ENCODE measurements around the gene DLX4. TPM values are rescaled to one million over a fixed set of nuclear protein-coding genes. Genes with fewer than 3 reads are reported as not detected.

Gene DLX4
- total RNA-seq, 1 experiment from 2014 or later = 1.3 TPM

DNA sequence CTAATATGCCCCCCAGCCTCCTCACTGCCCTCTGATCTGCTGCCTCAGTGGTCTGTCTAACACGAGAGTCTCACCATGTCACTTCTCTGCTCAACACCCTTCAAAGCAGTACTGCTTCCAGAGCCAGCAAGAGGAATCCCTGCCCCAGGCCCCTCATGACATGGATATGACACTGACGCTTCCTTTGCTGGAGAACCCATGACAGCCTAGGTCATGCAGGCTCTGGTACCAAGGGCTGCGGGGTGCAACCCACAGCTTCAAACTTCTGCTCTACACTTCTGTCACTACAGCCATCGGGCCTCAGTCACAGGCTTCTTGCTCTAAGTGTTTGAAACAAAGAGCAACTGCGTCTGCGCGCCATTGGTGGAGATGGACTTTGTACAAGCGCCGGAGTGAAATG lies 32.6 kb upstream of the DLX4 start:
- TF ChIP-seq RELA (CRISPR knock-in tag; IDR thresholded peaks at IDR 0.05; ENCODE audit: borderline replicate concordance) (no peak), TEAD4 (CRISPR knock-in tag; IDR thresholded peaks at IDR 0.05) (no peak), JAZF1 (CRISPR knock-in tag; IDR thresholded peaks at IDR 0.05) (no peak), ZNF423 (CRISPR knock-in tag; IDR thresholded peaks at IDR 0.05) (no peak), GTF2I (CRISPR knock-in tag; conservative IDR thresholded peaks at IDR 0.05) (no peak)
- no peaks in the 10 kb centered on the region for H3K9me3 Mint-ChIP-seq
- H3K27me3 Mint-ChIP-seq (ENCODE audit: low read depth) = peaks cover 23% of the 10 kb centered on the region
- ATAC-seq (no peak), DNase-seq (ENCODE audit: low spot score) (no peak)
- ChIA-PET POLR2A (no interaction called here), CTCF (interaction anchor here (1.0 kb wide), 1 partner anchor 37 kb away, joined by 3 read pairs; no protein-coding TSS in a partner anchor)
- no peaks in the 10 kb centered on the region for H3K36me3 Mint-ChIP-seq
- H3K27ac Mint-ChIP-seq = no peak overlapping the region
- H3K4me1 Mint-ChIP-seq = peaks cover 12% of the 10 kb centered on the region
- H3K4me3 Mint-ChIP-seq = no peak overlapping the region

- ChIA-PET POLR2A (no interaction called here), CTCF (interaction anchor here (0.9 to 5.4 kb wide), 7 partner anchors 13 to 140 kb away, joined by 3 to 53 read pairs (median 3); no protein-coding TSS in a partner anchor)
- ATAC-seq = no peak
- Mint-ChIP-seq H3K36me3 (no peaks in the 10 kb centered on the region), H3K27ac (no peak overlapping the region), H3K4me3 (no peak overlapping the region), H3K9me3 (no peaks in the 10 kb centered on the region), H3K27me3 (ENCODE audit: low read depth) (peaks cover 31% of the 10 kb centered on the region), H3K4me1 (peaks cover 12% of the 10 kb centered on the region)
- DNase-seq (ENCODE audit: low spot score) = no peak
- TF ChIP-seq, protein P1, sequence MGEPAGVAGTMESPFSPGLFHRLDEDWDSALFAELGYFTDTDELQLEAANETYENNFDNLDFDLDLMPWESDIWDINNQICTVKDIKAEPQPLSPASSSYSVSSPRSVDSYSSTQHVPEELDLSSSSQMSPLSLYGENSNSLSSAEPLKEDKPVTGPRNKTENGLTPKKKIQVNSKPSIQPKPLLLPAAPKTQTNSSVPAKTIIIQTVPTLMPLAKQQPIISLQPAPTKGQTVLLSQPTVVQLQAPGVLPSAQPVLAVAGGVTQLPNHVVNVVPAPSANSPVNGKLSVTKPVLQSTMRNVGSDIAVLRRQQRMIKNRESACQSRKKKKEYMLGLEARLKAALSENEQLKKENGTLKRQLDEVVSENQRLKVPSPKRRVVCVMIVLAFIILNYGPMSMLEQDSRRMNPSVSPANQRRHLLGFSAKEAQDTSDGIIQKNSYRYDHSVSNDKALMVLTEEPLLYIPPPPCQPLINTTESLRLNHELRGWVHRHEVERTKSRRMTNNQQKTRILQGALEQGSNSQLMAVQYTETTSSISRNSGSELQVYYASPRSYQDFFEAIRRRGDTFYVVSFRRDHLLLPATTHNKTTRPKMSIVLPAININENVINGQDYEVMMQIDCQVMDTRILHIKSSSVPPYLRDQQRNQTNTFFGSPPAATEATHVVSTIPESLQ (CRISPR knock-in tag; IDR thresholded peaks at IDR 0.05) = no peak
- TF ChIP-seq ZNF121 (CRISPR knock-in tag; IDR thresholded peaks at IDR 0.05) = no peak
Observed at GRCh38 chr17:49939318-49939717, 29.7 kb upstream of the DLX4 start.

- ChIA-PET POLR2A (no interaction called here), CTCF (interaction anchor here (0.7 to 5.4 kb wide), 7 partner anchors 11 to 228 kb away, joined by 3 to 53 read pairs (median 3); no protein-coding TSS in a partner anchor)
- peaks cover 28% of the 10 kb centered on the region for H3K27me3 Mint-ChIP-seq (ENCODE audit: low read depth)
- TF ChIP-seq SMAD4 (CRISPR knock-in tag; IDR thresholded peaks at IDR 0.05) (no peak), GTF2I (CRISPR knock-in tag; conservative IDR thresholded peaks at IDR 0.05) (no peak), TP53 (CRISPR knock-in tag; IDR thresholded peaks at IDR 0.05) (no peak), MXD4 (CRISPR knock-in tag; IDR thresholded peaks at IDR 0.05; ENCODE audit: borderline replicate concordance) (no peak), PRRX2 (CRISPR knock-in tag; IDR thresholded peaks at IDR 0.05) (no peak), USF2 (CRISPR knock-in tag; IDR thresholded peaks at IDR 0.05) (no peak), ZNF317 (CRISPR knock-in tag; IDR thresholded peaks at IDR 0.05; ENCODE audit: borderline replicate concordance, low read depth) (no peak), ATF1 (CRISPR knock-in tag; IDR thresholded peaks at IDR 0.05) (no peak), NR3C1 (CRISPR knock-in tag; conservative IDR thresholded peaks at IDR 0.05; ENCODE audit: low read depth) (no peak), CREB1 (CRISPR knock-in tag; IDR thresholded peaks at IDR 0.05) (no peak), AFF4 (CRISPR knock-in tag; IDR thresholded peaks at IDR 0.05; ENCODE audit: borderline replicate concordance) (no peak)
- TF ChIP-seq, protein P2, sequence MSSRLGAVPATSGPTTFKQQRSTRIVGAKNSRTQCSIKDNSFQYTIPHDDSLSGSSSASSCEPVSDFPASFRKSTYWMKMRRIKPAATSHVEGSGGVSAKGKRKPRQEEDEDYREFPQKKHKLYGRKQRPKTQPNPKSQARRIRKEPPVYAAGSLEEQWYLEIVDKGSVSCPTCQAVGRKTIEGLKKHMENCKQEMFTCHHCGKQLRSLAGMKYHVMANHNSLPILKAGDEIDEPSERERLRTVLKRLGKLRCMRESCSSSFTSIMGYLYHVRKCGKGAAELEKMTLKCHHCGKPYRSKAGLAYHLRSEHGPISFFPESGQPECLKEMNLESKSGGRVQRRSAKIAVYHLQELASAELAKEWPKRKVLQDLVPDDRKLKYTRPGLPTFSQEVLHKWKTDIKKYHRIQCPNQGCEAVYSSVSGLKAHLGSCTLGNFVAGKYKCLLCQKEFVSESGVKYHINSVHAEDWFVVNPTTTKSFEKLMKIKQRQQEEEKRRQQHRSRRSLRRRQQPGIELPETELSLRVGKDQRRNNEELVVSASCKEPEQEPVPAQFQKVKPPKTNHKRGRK (CRISPR knock-in tag; IDR thresholded peaks at IDR 0.05; ENCODE audit: borderline replicate concordance) = no peak
- ATAC-seq = no peak
- no peak for DNase-seq (ENCODE audit: low spot score)
- 0 out of 2 replicates have a peak, but pooled peaks cover 3% of the 10 kb centered on the region for H3K4me1 Mint-ChIP-seq
- no peaks in the 10 kb centered on the region for H3K9me3 Mint-ChIP-seq
- no peaks in the 10 kb centered on the region for H3K36me3 Mint-ChIP-seq
- H3K4me3 Mint-ChIP-seq = no peak overlapping the region
- H3K27ac Mint-ChIP-seq = no peak overlapping the region
Observed at GRCh38 chr17:49941427-49941826, 27.6 kb upstream of the DLX4 start.
